K562 (cell line): ENCODE measurements around the gene ITGB2. TPM values are rescaled to one million over a fixed set of nuclear protein-coding genes. Genes with fewer than 3 reads are reported as not detected.
A peak's percentile ranks its signal among the peaks of the same experiment; 100 is the strongest.

Experiments used
- ARID2 ChIP-seq: fragments of 450-650 bp; IDR thresholded peaks from 2 replicates; pipeline ENCODE4 v1.6.1; 2017; ENCODE audit warnings: antibody characterized with exemption, mild to moderate bottlenecking
- CAMTA2 ChIP-seq: fragments of 250-450 bp; sonication (Bioruptor Pico); conservative IDR thresholded peaks from 2 replicates; pipeline ENCODE4 v1.5.1; 2022
- DMBX1 ChIP-seq: fragments of 250-450 bp; sonication (Bioruptor Pico); IDR thresholded peaks from 2 replicates; pipeline ENCODE4 v1.8.0; 2022; ENCODE audit warnings: inconsistent platforms, mild to moderate bottlenecking, moderate library complexity, borderline replicate concordance
- EP400 ChIP-seq: fragments of 450-650 bp; IDR thresholded peaks from 2 replicates; pipeline ENCODE4 v1.6.1; 2017; ENCODE audit warnings: antibody characterized with exemption, mild to moderate bottlenecking, moderate library complexity
- ESRRA ChIP-seq: fragments of 450-650 bp; IDR thresholded peaks from 2 replicates; pipeline ENCODE4 v1.6.1; 2014; ENCODE audit warnings: low read depth, mild to moderate bottlenecking, moderate library complexity, borderline replicate concordance
- HNRNPUL1 ChIP-seq: fragments of 200-400 bp; formaldehyde crosslinking; IDR thresholded peaks from 2 replicates; pipeline ENCODE4 v1.6.1; 2017; ENCODE audit warnings: low read length
- MIER1 ChIP-seq: fragments of 450-650 bp; IDR thresholded peaks from 2 replicates; pipeline ENCODE4 v1.6.1; 2016; ENCODE audit warnings: antibody characterized with exemption, mild to moderate bottlenecking, low read depth
- POLR2AphosphoS5 ChIP-seq: IDR thresholded peaks from 2 replicates; pipeline ENCODE4 v1.6.1; 2011; ENCODE audit warnings: mild to moderate bottlenecking, low read depth, low read length, moderate library complexity; ENCODE audit not compliant: control insufficient read depth, insufficient read depth
- ZNF165 ChIP-seq: fragments of 250-450 bp; sonication (Bioruptor Pico); IDR thresholded peaks from 2 replicates; pipeline ENCODE4 v1.4.0; 2020; ENCODE audit warnings: borderline replicate concordance
- ZNF324 ChIP-seq: fragments of 250-450 bp; sonication (Bioruptor Pico); IDR thresholded peaks from 2 replicates; pipeline ENCODE4 v1.4.0; 2020; ENCODE audit warnings: mild to moderate bottlenecking
- polyA plus RNA-seq, 8 experiments: library from polyadenylated mRNA; depleted of rRNA in 4 of 8; stranded (reverse) in 5 of 8; unstranded in 3 of 8; fragments of >200 nt; fragmentation: Nextera tagmentation in 2 of 8; fragmentation: Illumina TruSeq in 1 of 8; extraction: Ambion mirVana in 2 of 8; extraction: Trizol in 1 of 8; gene quantifications; 2 replicates each; pipeline versions ENCODE4 v1.2.1 to v1.2.3, GENCODE V29; 2011 to 2014; ENCODE audit warnings: inconsistent platforms in 1 of 8, missing spikeins in 1 of 8
- total RNA-seq, 7 experiments: library from RNA; depleted of rRNA in 6 of 7; stranded (reverse); fragments of >200 nt in 6 of 7; fragmentation: Illumina TruSeq in 2 of 7; extraction: Trizol in 2 of 7; gene quantifications; 2 replicates each; pipeline versions ENCODE4 v1.2.1 to v1.2.3, GENCODE V29; 2011 to 2021; ENCODE audit warnings: low replicate concordance in 1 of 7
- TF ChIP-seq, protein P1 (sequence below), 2 experiments: fragments of 450-650 bp in 1 of 2; sonication (generic) in 1 of 2; formaldehyde crosslinking in 1 of 2; IDR thresholded peaks; 2 replicates each; pipeline versions ENCODE4 v1.7.1 to v1.9.0; 2016 to 2022; ENCODE audit warnings: inconsistent platforms in 1 of 2, mild to moderate bottlenecking in 1 of 2, missing genetic modification reagents in 1 of 2
- TF ChIP-seq, protein P2 (sequence below), 2 experiments: fragments of 450-650 bp in 1 of 2; IDR thresholded peaks; 2 replicates each; pipeline ENCODE4 v1.6.1; 2011 to 2017; ENCODE audit warnings: low read depth in 2 of 2, antibody characterized with exemption in 1 of 2, borderline replicate concordance in 1 of 2, low read length in 1 of 2, mild to moderate bottlenecking in 1 of 2, mixed read lengths in 1 of 2; ENCODE audit not compliant: control insufficient read depth in 1 of 2
- TF ChIP-seq, protein P3 (sequence below): fragments of 450-650 bp; formaldehyde crosslinking; conservative IDR thresholded peaks from 2 replicates; pipeline ENCODE4 v1.4.0; 2022; ENCODE audit warnings: mild to moderate bottlenecking, missing genetic modification characterization

ITGB2 gene
- total and polyA plus RNA-seq, 9 of the 15 experiments (the other 6 are each of a cell fraction or from before 2014, with no cell fraction given): 0.07 to 1.3 (median 0.51) TPM; not detected in 2

DNA sequence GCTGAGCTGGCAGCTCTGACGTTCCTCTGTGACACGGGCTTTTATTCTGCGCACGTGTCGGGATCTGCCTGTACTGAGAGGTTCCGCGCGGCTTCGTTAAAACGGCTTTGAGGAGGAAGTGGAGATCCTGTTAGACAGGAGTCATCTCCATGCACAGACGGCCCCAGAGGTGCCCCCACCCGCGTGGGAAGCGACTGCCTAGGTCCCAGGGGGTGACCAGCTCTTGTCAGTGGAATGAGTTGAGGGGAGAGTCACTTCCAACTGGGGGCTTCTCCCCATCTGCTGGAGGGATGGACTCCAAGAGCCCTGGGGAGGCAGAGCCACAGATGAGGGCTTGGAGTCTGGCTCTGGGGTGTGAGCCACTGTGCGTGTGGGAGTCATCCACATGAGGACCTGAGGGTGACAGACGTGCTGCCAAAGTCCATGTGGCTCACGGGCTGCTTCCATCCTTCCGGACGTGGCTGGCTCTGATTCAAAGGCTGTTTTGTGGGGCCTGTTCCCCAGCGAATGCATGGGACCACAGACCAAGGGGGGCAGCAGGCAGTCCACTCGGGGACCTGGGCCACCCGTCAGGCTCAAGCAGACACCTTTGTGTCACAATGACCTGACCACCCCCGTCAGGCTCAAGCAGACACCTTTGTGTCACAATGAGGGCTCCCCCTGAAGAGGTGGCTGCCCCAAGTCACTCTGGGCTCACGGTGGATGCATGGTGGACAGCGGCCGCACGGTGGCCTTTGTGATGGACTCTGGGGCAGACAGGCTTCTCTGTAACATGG lies 74.0 kb downstream of the ITGB2 start (continued):
- TF ChIP-seq, protein P1, sequence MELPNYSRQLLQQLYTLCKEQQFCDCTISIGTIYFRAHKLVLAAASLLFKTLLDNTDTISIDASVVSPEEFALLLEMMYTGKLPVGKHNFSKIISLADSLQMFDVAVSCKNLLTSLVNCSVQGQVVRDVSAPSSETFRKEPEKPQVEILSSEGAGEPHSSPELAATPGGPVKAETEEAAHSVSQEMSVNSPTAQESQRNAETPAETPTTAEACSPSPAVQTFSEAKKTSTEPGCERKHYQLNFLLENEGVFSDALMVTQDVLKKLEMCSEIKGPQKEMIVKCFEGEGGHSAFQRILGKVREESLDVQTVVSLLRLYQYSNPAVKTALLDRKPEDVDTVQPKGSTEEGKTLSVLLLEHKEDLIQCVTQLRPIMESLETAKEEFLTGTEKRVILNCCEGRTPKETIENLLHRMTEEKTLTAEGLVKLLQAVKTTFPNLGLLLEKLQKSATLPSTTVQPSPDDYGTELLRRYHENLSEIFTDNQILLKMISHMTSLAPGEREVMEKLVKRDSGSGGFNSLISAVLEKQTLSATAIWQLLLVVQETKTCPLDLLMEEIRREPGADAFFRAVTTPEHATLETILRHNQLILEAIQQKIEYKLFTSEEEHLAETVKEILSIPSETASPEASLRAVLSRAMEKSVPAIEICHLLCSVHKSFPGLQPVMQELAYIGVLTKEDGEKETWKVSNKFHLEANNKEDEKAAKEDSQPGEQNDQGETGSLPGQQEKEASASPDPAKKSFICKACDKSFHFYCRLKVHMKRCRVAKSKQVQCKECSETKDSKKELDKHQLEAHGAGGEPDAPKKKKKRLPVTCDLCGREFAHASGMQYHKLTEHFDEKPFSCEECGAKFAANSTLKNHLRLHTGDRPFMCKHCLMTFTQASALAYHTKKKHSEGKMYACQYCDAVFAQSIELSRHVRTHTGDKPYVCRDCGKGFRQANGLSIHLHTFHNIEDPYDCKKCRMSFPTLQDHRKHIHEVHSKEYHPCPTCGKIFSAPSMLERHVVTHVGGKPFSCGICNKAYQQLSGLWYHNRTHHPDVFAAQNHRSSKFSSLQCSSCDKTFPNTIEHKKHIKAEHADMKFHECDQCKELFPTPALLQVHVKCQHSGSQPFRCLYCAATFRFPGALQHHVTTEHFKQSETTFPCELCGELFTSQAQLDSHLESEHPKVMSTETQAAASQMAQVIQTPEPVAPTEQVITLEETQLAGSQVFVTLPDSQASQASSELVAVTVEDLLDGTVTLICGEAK (IDR thresholded peaks at IDR 0.05): no peak
- TF ChIP-seq, protein P1 (CRISPR knock-in tag; IDR thresholded peaks at IDR 0.05): no peak
- TF ChIP-seq ZNF324 (no peak), EP400 (0 out of 2 replicates have a peak, but pooled peaks have one; percentile 20), MIER1 (no peak), HNRNPUL1 (no peak), POLR2AphosphoS5 (no peak), ARID2 (no peak), DMBX1 (CRISPR knock-in tag) (0 out of 2 replicates have a peak, but pooled peaks have one; percentile 39), ESRRA (no peak), ZNF165 (CRISPR knock-in tag) (0 out of 2 replicates have a peak, but pooled peaks have one; percentile 34), CAMTA2 (CRISPR knock-in tag) (no peak)
- TF ChIP-seq, protein P2, sequence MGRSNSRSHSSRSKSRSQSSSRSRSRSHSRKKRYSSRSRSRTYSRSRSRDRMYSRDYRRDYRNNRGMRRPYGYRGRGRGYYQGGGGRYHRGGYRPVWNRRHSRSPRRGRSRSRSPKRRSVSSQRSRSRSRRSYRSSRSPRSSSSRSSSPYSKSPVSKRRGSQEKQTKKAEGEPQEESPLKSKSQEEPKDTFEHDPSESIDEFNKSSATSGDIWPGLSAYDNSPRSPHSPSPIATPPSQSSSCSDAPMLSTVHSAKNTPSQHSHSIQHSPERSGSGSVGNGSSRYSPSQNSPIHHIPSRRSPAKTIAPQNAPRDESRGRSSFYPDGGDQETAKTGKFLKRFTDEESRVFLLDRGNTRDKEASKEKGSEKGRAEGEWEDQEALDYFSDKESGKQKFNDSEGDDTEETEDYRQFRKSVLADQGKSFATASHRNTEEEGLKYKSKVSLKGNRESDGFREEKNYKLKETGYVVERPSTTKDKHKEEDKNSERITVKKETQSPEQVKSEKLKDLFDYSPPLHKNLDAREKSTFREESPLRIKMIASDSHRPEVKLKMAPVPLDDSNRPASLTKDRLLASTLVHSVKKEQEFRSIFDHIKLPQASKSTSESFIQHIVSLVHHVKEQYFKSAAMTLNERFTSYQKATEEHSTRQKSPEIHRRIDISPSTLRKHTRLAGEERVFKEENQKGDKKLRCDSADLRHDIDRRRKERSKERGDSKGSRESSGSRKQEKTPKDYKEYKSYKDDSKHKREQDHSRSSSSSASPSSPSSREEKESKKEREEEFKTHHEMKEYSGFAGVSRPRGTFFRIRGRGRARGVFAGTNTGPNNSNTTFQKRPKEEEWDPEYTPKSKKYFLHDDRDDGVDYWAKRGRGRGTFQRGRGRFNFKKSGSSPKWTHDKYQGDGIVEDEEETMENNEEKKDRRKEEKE (IDR thresholded peaks at IDR 0.05; ENCODE audit: borderline replicate concordance in 1 of 2, control insufficient read depth in 1 of 2, low read depth in 2 of 2, low read length in 1 of 2): no peak
- TF ChIP-seq, protein P3, sequence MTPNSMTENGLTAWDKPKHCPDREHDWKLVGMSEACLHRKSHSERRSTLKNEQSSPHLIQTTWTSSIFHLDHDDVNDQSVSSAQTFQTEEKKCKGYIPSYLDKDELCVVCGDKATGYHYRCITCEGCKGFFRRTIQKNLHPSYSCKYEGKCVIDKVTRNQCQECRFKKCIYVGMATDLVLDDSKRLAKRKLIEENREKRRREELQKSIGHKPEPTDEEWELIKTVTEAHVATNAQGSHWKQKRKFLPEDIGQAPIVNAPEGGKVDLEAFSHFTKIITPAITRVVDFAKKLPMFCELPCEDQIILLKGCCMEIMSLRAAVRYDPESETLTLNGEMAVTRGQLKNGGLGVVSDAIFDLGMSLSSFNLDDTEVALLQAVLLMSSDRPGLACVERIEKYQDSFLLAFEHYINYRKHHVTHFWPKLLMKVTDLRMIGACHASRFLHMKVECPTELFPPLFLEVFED (CRISPR knock-in tag): no peak
